Liver (tissue), 9 donors: ENCODE results near the gene FYCO1. TPM values are rescaled to one million over a fixed set of nuclear protein-coding genes. Genes with fewer than 3 reads are reported as not detected.

Experiments
- DNase-seq: peaks from one replicate; pipeline ENCODE4 v3.0.0-alpha.2; 2017; ENCODE audit warnings: low spot score
- H3K27ac ChIP-seq, 2 donors: one replicate each; pipeline ENCODE4 v1.7.0; 2013; ENCODE audit warnings: inconsistent platforms in 2 of 2, low read length in 2 of 2, control low read depth in 1 of 2, low read depth in 1 of 2, mild to moderate bottlenecking in 1 of 2
- H3K27me3 ChIP-seq, 4 donors: one replicate each; pipeline versions ENCODE4 v1.6.1 to v1.7.0; 2013; ENCODE audit warnings: low read length in 3 of 4, inconsistent platforms in 1 of 4, mild to moderate bottlenecking in 1 of 4, moderate library complexity in 1 of 4; ENCODE audit not compliant: control insufficient read depth in 4 of 4, insufficient read depth in 4 of 4
- H3K36me3 ChIP-seq, 4 donors: one replicate each; pipeline versions ENCODE4 v1.6.1 to v1.7.0; 2013; ENCODE audit warnings: low read length in 3 of 4, mild to moderate bottlenecking in 3 of 4, low read depth in 1 of 4, moderate library complexity in 1 of 4; ENCODE audit not compliant: control insufficient read depth in 4 of 4, insufficient read depth in 3 of 4
- H3K4me1 ChIP-seq, 4 donors: one replicate each; pipeline versions ENCODE4 v1.6.1 to v1.7.0; 2013; ENCODE audit warnings: low read length in 3 of 4, mild to moderate bottlenecking in 3 of 4, moderate library complexity in 1 of 4; ENCODE audit not compliant: control insufficient read depth in 4 of 4, insufficient read depth in 4 of 4
- H3K4me3 ChIP-seq, 3 donors: one replicate each; pipeline versions ENCODE4 v1.6.1 to v1.7.0; 2013; ENCODE audit warnings: low read length in 3 of 3, control low read depth in 1 of 3, low read depth in 1 of 3, mild to moderate bottlenecking in 1 of 3
- H3K9ac ChIP-seq, 2 donors: one replicate each; pipeline ENCODE4 v1.7.0; 2013; ENCODE audit warnings: low read length in 2 of 2, mild to moderate bottlenecking in 2 of 2, moderate library complexity in 2 of 2, control low read depth in 1 of 2, low read depth in 1 of 2
- H3K9me3 ChIP-seq, 4 donors: one replicate each; pipeline versions ENCODE4 v1.6.1 to v1.7.0; 2013; ENCODE audit warnings: low read length in 3 of 4; ENCODE audit not compliant: control insufficient read depth in 4 of 4
- ATF3 ChIP-seq: IDR thresholded peaks from 2 replicates; pipeline ENCODE4 v1.6.1; 2016; ENCODE audit warnings: antibody characterized with exemption
- CTCF ChIP-seq: fragments of 150-350 bp; IDR thresholded peaks from 2 replicates; pipeline ENCODE4 v1.5.1; 2017; ENCODE audit warnings: improper control_type of control experiment, low read depth, low read length; ENCODE audit not compliant: missing input control
- EGR1 ChIP-seq, 2 donors: IDR thresholded peaks; 2 replicates each; pipeline ENCODE4 v1.6.1; 2016 to 2018; ENCODE audit warnings: antibody characterized with exemption in 2 of 2, low read depth in 2 of 2
- FOXA1 ChIP-seq: IDR thresholded peaks from 2 replicates; pipeline ENCODE4 v1.6.1; 2016; ENCODE audit warnings: antibody characterized with exemption
- FOXA2 ChIP-seq: IDR thresholded peaks from 2 replicates; pipeline ENCODE4 v1.6.1; 2016; ENCODE audit warnings: antibody characterized with exemption
- GABPA ChIP-seq, 2 donors: IDR thresholded peaks in 1 of 2; conservative IDR thresholded peaks in 1 of 2; 2 replicates each; pipeline ENCODE4 v1.6.1; 2016; ENCODE audit warnings: antibody characterized with exemption in 2 of 2, mild to moderate bottlenecking in 1 of 2, moderate library complexity in 1 of 2
- HNF4A ChIP-seq, 2 donors: conservative IDR thresholded peaks; 2 replicates each; pipeline ENCODE4 v1.6.1; 2016; ENCODE audit warnings: antibody characterized with exemption in 2 of 2, mild to moderate bottlenecking in 2 of 2
- HNF4G ChIP-seq: IDR thresholded peaks from 2 replicates; pipeline ENCODE4 v1.6.1; 2016; ENCODE audit warnings: antibody characterized with exemption
- JUND ChIP-seq, 2 donors: IDR thresholded peaks; 2 replicates each; pipeline ENCODE4 v1.6.1; 2016; ENCODE audit warnings: antibody characterized with exemption in 2 of 2
- MAX ChIP-seq: IDR thresholded peaks from 2 replicates; pipeline ENCODE4 v1.6.1; 2016; ENCODE audit warnings: antibody characterized with exemption
- NR2F2 ChIP-seq: IDR thresholded peaks from 2 replicates; pipeline ENCODE4 v1.6.1; 2016; ENCODE audit warnings: antibody characterized with exemption
- RAD21 ChIP-seq, 2 donors: IDR thresholded peaks; 2 replicates each; pipeline ENCODE4 v1.6.1; 2016; ENCODE audit warnings: antibody characterized with exemption in 2 of 2, mild to moderate bottlenecking in 2 of 2
- REST ChIP-seq: IDR thresholded peaks from 2 replicates; pipeline ENCODE4 v1.6.1; 2016; ENCODE audit warnings: antibody characterized with exemption, mild to moderate bottlenecking
- RXRA ChIP-seq, 2 donors: IDR thresholded peaks; 2 replicates each; pipeline ENCODE4 v1.6.1; 2017 to 2018; ENCODE audit warnings: antibody characterized with exemption in 2 of 2, mild to moderate bottlenecking in 1 of 2
- SP1 ChIP-seq: IDR thresholded peaks from 2 replicates; pipeline ENCODE4 v1.6.1; 2018; ENCODE audit warnings: antibody characterized with exemption, mild to moderate bottlenecking
- TAF1 ChIP-seq: conservative IDR thresholded peaks from 2 replicates; pipeline ENCODE4 v1.6.1; 2016; ENCODE audit warnings: antibody characterized with exemption, mild to moderate bottlenecking
- YY1 ChIP-seq: IDR thresholded peaks from 2 replicates; pipeline ENCODE4 v1.6.1; 2016; ENCODE audit warnings: antibody characterized with exemption, mild to moderate bottlenecking
- ZBTB33 ChIP-seq: IDR thresholded peaks from 2 replicates; pipeline ENCODE4 v1.6.1; 2016; ENCODE audit warnings: antibody characterized with exemption
- WGBS: extraction: QIAGEN DNeasy Blood & Tissue Kit; methylation state at CpG from one replicate; pipeline ENCODE4 v1.1.7; 2013; 5-methylcytosine and 5-hydroxymethylcytosine counted together
- polyA plus RNA-seq, 2 donors: library from polyadenylated mRNA; stranded (reverse) in 1 of 2; unstranded in 1 of 2; fragments of 200-250 nt in 1 of 2; fragments of >200 nt in 1 of 2; fragmentation: Nextera tagmentation in 1 of 2; extraction: Ambion mirVana in 1 of 2; gene quantifications; one replicate each; pipeline versions ENCODE4 v1.2.1 to v1.2.3, GENCODE V29; 2013 to 2015
- total RNA-seq, 2 donors: library from RNA; depleted of rRNA; stranded (reverse); fragments of >200 nt; gene quantifications; one replicate each; pipeline ENCODE4 v1.2.3, GENCODE V29; 2014
- donor health status: healthy.
- donor health status: healthy.
- donor health status: healthy.
- donor health status: healthy.
- donor health status: healthy.

The FYCO1 gene
- total and polyA plus RNA-seq, 4 donors, result 3.0 to 17.1 (median 10.2) TPM

GRCh38 chr3:45939341-45939771 lies 56.3 kb downstream of the FYCO1 start:
- H3K36me3 ChIP-seq, result peaks cover 0 to 28% (median 18%) of the 10 kb centered on the region in 4 donors
- no peak overlapping the region for H3K27ac ChIP-seq
- no peak overlapping the region for H3K4me3 ChIP-seq
- TF ChIP-seq TAF1, result no peak
- no peak for TF ChIP-seq MAX
- TF ChIP-seq FOXA2, result no peak
- TF ChIP-seq HNF4A (conservative IDR thresholded peaks at IDR 0.05), result no peak
- no peak for TF ChIP-seq CTCF
- no peak for TF ChIP-seq ZBTB33
- no peak for TF ChIP-seq REST
- no peak for TF ChIP-seq EGR1 (IDR thresholded peaks at IDR 0.05; ENCODE audit: low read depth in 2 of 2)
- no peak for TF ChIP-seq YY1
- no peak for TF ChIP-seq JUND (IDR thresholded peaks at IDR 0.05)
- no peak for TF ChIP-seq NR2F2
- TF ChIP-seq RXRA (IDR thresholded peaks at IDR 0.05), result no peak
- no peak for TF ChIP-seq SP1
- TF ChIP-seq GABPA (IDR thresholded peaks at IDR 0.05 in 1 of 2, conservative IDR thresholded peaks at IDR 0.05 in 1 of 2), result no peak
- TF ChIP-seq ATF3, result no peak
- no peak for TF ChIP-seq HNF4G
- TF ChIP-seq FOXA1, result no peak
- TF ChIP-seq RAD21 (IDR thresholded peaks at IDR 0.05), result no peak
- 54% methylated on average over 5 of the region's 5 CpGs for WGBS
- DNase-seq, result no peak
- no peaks in the 10 kb centered on the region for H3K27me3 ChIP-seq
- no peaks in the 10 kb centered on the region for H3K9me3 ChIP-seq
- no peak overlapping the region for H3K9ac ChIP-seq
- no peaks in the 10 kb centered on the region for H3K4me1 ChIP-seq
